ENCODE measurements around the gene CEP44. TPM values are rescaled to one million over a fixed set of nuclear protein-coding genes. Genes with fewer than 3 reads are reported as not detected.

The CEP44 gene
- total RNA-seq, 1 donor from 2014 or later = 17.4 TPM

- TF ChIP-seq POLR2A (IDR thresholded peaks at IDR 0.05) (no peak), POLR2AphosphoS5 (IDR thresholded peaks at IDR 0.05; ENCODE audit: insufficient read depth in 1 of 2, low read depth in 1 of 2) (no peak), CTCF (IDR thresholded peaks at IDR 0.05) (no peak)
- H3K27me3 ChIP-seq = no peaks in the 10 kb centered on the region
- no peak overlapping the region for H3K27ac ChIP-seq
- no peak for DNase-seq (ENCODE audit: extremely low spot score in 2 of 2)
- H3K4me1 ChIP-seq = peaks cover 24% of the 10 kb centered on the region
- no peaks in the 10 kb centered on the region for H3K36me3 ChIP-seq
- intact Hi-C loops (cut with DNase I) = no loop called here
- no peaks in the 10 kb centered on the region for H3K9me3 ChIP-seq
- H3K4me3 ChIP-seq = no peak overlapping the region
Observed at GRCh38 chr4:174263445-174263736, 20.3 kb upstream of the CEP44 start.

GRCh38 chr4:174265916-174266315 is 17.8 kb upstream of the CEP44 start:
- no peak overlapping the region for H3K27ac ChIP-seq
- H3K27me3 ChIP-seq = no peaks in the 10 kb centered on the region
- H3K9me3 ChIP-seq = no peaks in the 10 kb centered on the region
- peaks cover 24% of the 10 kb centered on the region for H3K4me1 ChIP-seq
- intact Hi-C loops (cut with DNase I) = no loop called here
- no peaks in the 10 kb centered on the region for H3K36me3 ChIP-seq
- TF ChIP-seq POLR2AphosphoS5 (IDR thresholded peaks at IDR 0.05; ENCODE audit: insufficient read depth in 1 of 2, low read depth in 1 of 2) = no peak
- TF ChIP-seq POLR2A (IDR thresholded peaks at IDR 0.05) = no peak
- TF ChIP-seq CTCF (IDR thresholded peaks at IDR 0.05) = no peak
- DNase-seq (ENCODE audit: extremely low spot score in 2 of 2) = no peak
- no peak overlapping the region for H3K4me3 ChIP-seq

- intact Hi-C loops (cut with DNase I) = no loop called here
- Histone ChIP-seq H3K36me3 (no peaks in the 10 kb centered on the region), H3K9me3 (no peaks in the 10 kb centered on the region), H3K27ac (no peak overlapping the region), H3K27me3 (no peaks in the 10 kb centered on the region), H3K4me1 (peaks cover 24% of the 10 kb centered on the region), H3K4me3 (no peak overlapping the region)
- DNase-seq (ENCODE audit: extremely low spot score in 2 of 2) = no peak
- TF ChIP-seq POLR2A (IDR thresholded peaks at IDR 0.05) = no peak
- TF ChIP-seq CTCF (IDR thresholded peaks at IDR 0.05) = no peak
- TF ChIP-seq POLR2AphosphoS5 (IDR thresholded peaks at IDR 0.05; ENCODE audit: insufficient read depth in 1 of 2, low read depth in 1 of 2) = no peak
Observed at GRCh38 chr4:174266416-174266815, 17.3 kb upstream of the CEP44 start.

GRCh38 chr4:174273930-174274329 is 9.8 kb upstream of the CEP44 start:
- Histone ChIP-seq H3K27me3 (no peaks in the 10 kb centered on the region), H3K4me3 (no peak overlapping the region), H3K36me3 (no peaks in the 10 kb centered on the region), H3K27ac (no peak overlapping the region), H3K4me1 (peaks cover 4% of the 10 kb centered on the region), H3K9me3 (no peaks in the 10 kb centered on the region)
- intact Hi-C loops (cut with DNase I) = no loop called here
- TF ChIP-seq POLR2A (IDR thresholded peaks at IDR 0.05) (no peak), POLR2AphosphoS5 (IDR thresholded peaks at IDR 0.05; ENCODE audit: insufficient read depth in 1 of 2, low read depth in 1 of 2) (no peak), CTCF (IDR thresholded peaks at IDR 0.05) (no peak)
- no peak for DNase-seq (ENCODE audit: extremely low spot score in 2 of 2)

- Histone ChIP-seq H3K4me3 (no peak overlapping the region), H3K36me3 (no peaks in the 10 kb centered on the region), H3K27me3 (no peaks in the 10 kb centered on the region), H3K27ac (no peak overlapping the region), H3K4me1 (peaks cover 4% of the 10 kb centered on the region), H3K9me3 (no peaks in the 10 kb centered on the region)
- no peak for DNase-seq (ENCODE audit: extremely low spot score in 2 of 2)
- intact Hi-C loops (cut with DNase I) = no loop called here
- TF ChIP-seq CTCF (IDR thresholded peaks at IDR 0.05) (no peak), POLR2A (IDR thresholded peaks at IDR 0.05) (no peak), POLR2AphosphoS5 (IDR thresholded peaks at IDR 0.05; ENCODE audit: insufficient read depth in 1 of 2, low read depth in 1 of 2) (no peak)
Observed at GRCh38 chr4:174274436-174274835, 9.3 kb upstream of the CEP44 start.
